Mesenchymal stem cell (in vitro differentiated cells and primary cell): ENCODE data around the gene PEMT.

ENCODE experiments used
- DNase-seq: peaks from one replicate; pipeline ENCODE4 v3.0.0-alpha.2; 2013
- H2AFZ ChIP-seq: one replicate; pipeline ENCODE4 v1.6.1; 2013; ENCODE audit warnings: low read depth, mild to moderate bottlenecking, control low read depth, inconsistent platforms, low read length, moderate library complexity
- H2AK5ac ChIP-seq: 2 replicates; pipeline ENCODE4 v1.6.1; 2013; ENCODE audit warnings: low read length, moderate library complexity, mild to moderate bottlenecking, inconsistent platforms; ENCODE audit not compliant: severe bottlenecking
- H2BK120ac ChIP-seq: one replicate; pipeline ENCODE4 v1.6.1; 2013; ENCODE audit warnings: low read depth, mild to moderate bottlenecking, inconsistent platforms, low read length, moderate library complexity
- H2BK12ac ChIP-seq, 2 experiments: one replicate each; pipeline ENCODE4 v1.6.1; 2013; ENCODE audit warnings: inconsistent platforms in 2 of 2, low read length in 2 of 2, mild to moderate bottlenecking in 2 of 2, moderate library complexity in 2 of 2, control low read depth in 1 of 2
- H2BK15ac ChIP-seq: one replicate; pipeline ENCODE4 v1.6.1; 2013; ENCODE audit warnings: mild to moderate bottlenecking, low read depth, inconsistent platforms; ENCODE audit not compliant: poor library complexity, severe bottlenecking
- H2BK5ac ChIP-seq: 2 replicates; pipeline ENCODE4 v1.6.1; 2013; ENCODE audit warnings: low read depth, mild to moderate bottlenecking, low read length, control low read depth, inconsistent platforms; ENCODE audit not compliant: poor library complexity, severe bottlenecking
- H3K14ac ChIP-seq, 2 experiments: one replicate each; pipeline ENCODE4 v1.6.1; 2013; ENCODE audit warnings: inconsistent platforms in 2 of 2, low read length in 2 of 2, control low read depth in 1 of 2, mild to moderate bottlenecking in 1 of 2, moderate library complexity in 1 of 2
- H3K18ac ChIP-seq, 2 experiments: one replicate each; pipeline ENCODE4 v1.6.1; 2013; ENCODE audit warnings: inconsistent platforms in 2 of 2, low read length in 2 of 2, control low read depth in 1 of 2, low read depth in 1 of 2, mild to moderate bottlenecking in 1 of 2
- H3K23ac ChIP-seq, 2 experiments: one replicate each; pipeline ENCODE4 v1.6.1; 2013; ENCODE audit warnings: inconsistent platforms in 2 of 2, low read length in 2 of 2, mild to moderate bottlenecking in 2 of 2, moderate library complexity in 2 of 2, control low read depth in 1 of 2
- H3K27ac ChIP-seq: 2 replicates; pipeline ENCODE4 v1.5.1; 2013; ENCODE audit warnings: mild to moderate bottlenecking, moderate library complexity, low read length, control low read depth, inconsistent platforms; ENCODE audit not compliant: poor library complexity, severe bottlenecking
- H3K27me3 ChIP-seq, 2 experiments: 2 replicates each; pipeline versions ENCODE4 v1.6.1 to v1.7.0; 2013; ENCODE audit warnings: low read length in 2 of 2, mild to moderate bottlenecking in 2 of 2, moderate library complexity in 2 of 2, control low read depth in 1 of 2, inconsistent platforms in 1 of 2; ENCODE audit not compliant: control insufficient read depth in 1 of 2, insufficient read depth in 1 of 2
- H3K36me3 ChIP-seq, 2 experiments: 2 replicates each; pipeline versions ENCODE4 v1.6.1 to v1.7.0; 2013; ENCODE audit warnings: low read length in 2 of 2, control low read depth in 1 of 2, inconsistent platforms in 1 of 2, low read depth in 1 of 2, mild to moderate bottlenecking in 1 of 2; ENCODE audit not compliant: insufficient read depth in 2 of 2, control insufficient read depth in 1 of 2
- H3K4ac ChIP-seq, 2 experiments: one replicate each; pipeline ENCODE4 v1.6.1; 2013; ENCODE audit warnings: inconsistent platforms in 2 of 2, low read length in 2 of 2, mild to moderate bottlenecking in 2 of 2, moderate library complexity in 2 of 2, control low read depth in 1 of 2, low read depth in 1 of 2
- H3K4me1 ChIP-seq: 2 replicates; pipeline ENCODE4 v1.6.1; 2013; ENCODE audit warnings: low read depth, low read length, control low read depth; ENCODE audit not compliant: control insufficient read depth, insufficient read depth
- H3K4me2 ChIP-seq: 2 replicates; pipeline ENCODE4 v1.6.1; 2013; ENCODE audit warnings: low read length, mild to moderate bottlenecking, inconsistent platforms; ENCODE audit not compliant: poor library complexity, severe bottlenecking
- H3K4me3 ChIP-seq, 2 experiments: 2 replicates each; pipeline versions ENCODE4 v1.5.1 to v1.7.0; 2013; ENCODE audit warnings: low read length in 2 of 2, mild to moderate bottlenecking in 2 of 2, control low read depth in 1 of 2, low read depth in 1 of 2; ENCODE audit not compliant: insufficient read depth in 1 of 2
- H3K79me1 ChIP-seq: replicated peaks from 2 replicates; pipeline ENCODE4 v1.6.1; 2013; ENCODE audit warnings: mild to moderate bottlenecking, control low read depth, low read length, inconsistent platforms; ENCODE audit not compliant: poor library complexity, severe bottlenecking
- H3K9ac ChIP-seq: 2 replicates; pipeline ENCODE4 v1.7.0; 2013; ENCODE audit warnings: mild to moderate bottlenecking, low read length, moderate library complexity
- H3K9me3 ChIP-seq: 2 replicates; pipeline ENCODE4 v1.7.0; 2013; ENCODE audit warnings: mild to moderate bottlenecking, low read length; ENCODE audit not compliant: control insufficient read depth
- H4K8ac ChIP-seq: one replicate; pipeline ENCODE4 v1.6.1; 2013; ENCODE audit warnings: inconsistent platforms, mild to moderate bottlenecking, low read length, moderate library complexity
- H4K91ac ChIP-seq: one replicate; pipeline ENCODE4 v1.6.1; 2013; ENCODE audit warnings: mild to moderate bottlenecking, low read length, inconsistent platforms
- WGBS: methylation state at CpG from one replicate; pipeline ENCODE4 v1.1.7; 2013; ENCODE audit warnings: mixed read lengths; 5-methylcytosine and 5-hydroxymethylcytosine counted together

The PEMT gene

GRCh38 chr17:17509601-17510425 is 81.7 kb downstream of the PEMT start:
- Histone ChIP-seq H3K4me3 (no peak overlapping the region), H3K4ac (no peak overlapping the region), H3K4me2 (no peak overlapping the region), H4K8ac (no peak overlapping the region), H3K27ac (no peak overlapping the region), H2BK120ac (no peak overlapping the region), H4K91ac (no peak overlapping the region), H3K27me3 (peaks cover 0 to 27% of the 10 kb centered on the region in 2 experiments), H3K18ac (no peak overlapping the region), H2BK15ac (no peak overlapping the region), H2BK5ac (no peak overlapping the region), H2AFZ (no peak overlapping the region), H2AK5ac (no peak overlapping the region), H3K79me1 (no peaks in the 10 kb centered on the region), H3K36me3 (peaks cover 0 to 6% of the 10 kb centered on the region in 2 experiments), H3K9me3 (no peaks in the 10 kb centered on the region), H3K23ac (no peak overlapping the region), H2BK12ac (no peak overlapping the region), H3K9ac (no peak overlapping the region), H3K14ac (no peak overlapping the region), H3K4me1 (peaks cover 37% of the 10 kb centered on the region)
- no peak for DNase-seq
- 93% methylated on average over 21 of the region's 21 CpGs for WGBS

GRCh38 chr17:17508646-17509591 is 82.6 kb downstream of the PEMT start:
- Histone ChIP-seq H3K4me1 (peaks cover 31% of the 10 kb centered on the region), H3K14ac (no peak overlapping the region), H3K9me3 (no peaks in the 10 kb centered on the region), H3K18ac (no peak overlapping the region), H2BK12ac (no peak overlapping the region), H3K4me2 (no peak overlapping the region), H3K36me3 (peaks cover 0 to 6% of the 10 kb centered on the region in 2 experiments), H3K27ac (no peak overlapping the region), H2AFZ (no peak overlapping the region), H4K8ac (no peak overlapping the region), H2BK120ac (no peak overlapping the region), H2AK5ac (no peak overlapping the region), H3K4me3 (no peak overlapping the region), H3K79me1 (no peaks in the 10 kb centered on the region), H3K27me3 (peaks cover 0 to 31% of the 10 kb centered on the region in 2 experiments), H3K23ac (no peak overlapping the region), H3K4ac (no peak overlapping the region), H2BK15ac (no peak overlapping the region), H4K91ac (no peak overlapping the region), H2BK5ac (no peak overlapping the region), H3K9ac (no peak overlapping the region)
- no peak for DNase-seq
- 94% methylated on average over 33 of the region's 33 CpGs for WGBS

DNA sequence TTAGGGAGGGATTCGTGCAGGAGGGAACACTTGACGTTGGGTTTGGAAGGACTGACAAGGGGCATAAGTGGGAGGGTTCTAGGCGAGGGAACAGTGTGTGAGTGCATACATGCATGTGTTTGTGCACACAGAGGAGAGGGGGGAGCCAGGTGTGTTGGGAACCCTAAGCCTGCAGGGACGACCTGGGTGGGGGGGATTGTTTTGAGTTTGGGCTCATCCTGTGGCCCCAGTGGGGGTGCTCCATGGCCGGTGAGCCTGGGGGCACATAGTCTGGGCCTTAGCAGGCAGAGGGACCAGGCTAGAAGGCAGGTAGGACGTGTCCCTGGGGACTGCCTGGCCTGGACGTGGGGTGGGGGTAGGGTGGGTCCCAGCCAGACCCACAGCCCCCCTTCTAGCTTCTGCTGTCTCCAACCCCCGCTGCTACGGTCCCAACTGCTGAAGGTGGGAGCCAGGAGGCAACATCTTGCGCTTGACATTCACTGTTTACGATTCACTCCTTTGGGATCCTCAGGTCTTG is 83.4 kb downstream of the PEMT start:
- DNase-seq = no peak
- H3K27ac ChIP-seq = no peak overlapping the region
- H3K4ac ChIP-seq = no peak overlapping the region
- H4K8ac ChIP-seq = no peak overlapping the region
- no peak overlapping the region for H2AFZ ChIP-seq
- peaks cover 0 to 6% of the 10 kb centered on the region in 2 experiments for H3K36me3 ChIP-seq
- H3K27me3 ChIP-seq = peaks cover 2 to 31% of the 10 kb centered on the region in 2 experiments
- no peaks in the 10 kb centered on the region for H3K79me1 ChIP-seq
- H2BK120ac ChIP-seq = no peak overlapping the region
- no peak overlapping the region for H4K91ac ChIP-seq
- no peak overlapping the region for H3K9ac ChIP-seq
- no peak overlapping the region for H3K14ac ChIP-seq
- no peak overlapping the region for H2BK5ac ChIP-seq
- no peak overlapping the region for H2BK12ac ChIP-seq
- 84% methylated on average over 10 of the region's 11 CpGs for WGBS
- H3K4me2 ChIP-seq = no peak overlapping the region
- no peak overlapping the region for H3K4me3 ChIP-seq
- no peak overlapping the region for H2AK5ac ChIP-seq
- no peaks in the 10 kb centered on the region for H3K9me3 ChIP-seq
- H2BK15ac ChIP-seq = no peak overlapping the region
- no peak overlapping the region for H3K23ac ChIP-seq
- peaks cover 31% of the 10 kb centered on the region for H3K4me1 ChIP-seq
- no peak overlapping the region for H3K18ac ChIP-seq
